WERI-Rb-1 (cell line): ENCODE measurements around the gene APBA2.

Experiments
- DNase-seq: peaks from one replicate; pipeline ENCODE4 v3.0.0-alpha.2; 2020
- H3K27ac ChIP-seq: fragments of 250-450 bp; sonication (Bioruptor Pico); 2 replicates; pipeline ENCODE4 v1.5.1; 2020; ENCODE audit warnings: mild to moderate bottlenecking, moderate library complexity
- H3K27me3 ChIP-seq: fragments of 250-450 bp; sonication (Bioruptor Pico); 2 replicates; pipeline ENCODE4 v1.5.1; 2021; ENCODE audit warnings: mild to moderate bottlenecking, low read depth, moderate library complexity; ENCODE audit not compliant: insufficient read depth, severe bottlenecking
- H3K36me3 ChIP-seq: fragments of 250-450 bp; sonication (Bioruptor Pico); 2 replicates; pipeline ENCODE4 v1.5.1; 2020; ENCODE audit warnings: mild to moderate bottlenecking, moderate library complexity
- H3K4me3 ChIP-seq: 2 replicates; pipeline ENCODE4 v1.5.1; 2011; ENCODE audit warnings: low read depth, mild to moderate bottlenecking, control low read depth, low read length
- H3K9me3 ChIP-seq: fragments of 250-450 bp; sonication (Bioruptor Pico); 2 replicates; pipeline ENCODE4 v1.5.1; 2021; ENCODE audit warnings: mild to moderate bottlenecking, moderate library complexity; ENCODE audit not compliant: severe bottlenecking
- TF ChIP-seq, protein P1 (sequence below): IDR thresholded peaks from 2 replicates; pipeline ENCODE4 v1.5.1; 2011; ENCODE audit warnings: low read depth, mild to moderate bottlenecking, control low read depth, inconsistent platforms, low read length

The APBA2 gene

DNA sequence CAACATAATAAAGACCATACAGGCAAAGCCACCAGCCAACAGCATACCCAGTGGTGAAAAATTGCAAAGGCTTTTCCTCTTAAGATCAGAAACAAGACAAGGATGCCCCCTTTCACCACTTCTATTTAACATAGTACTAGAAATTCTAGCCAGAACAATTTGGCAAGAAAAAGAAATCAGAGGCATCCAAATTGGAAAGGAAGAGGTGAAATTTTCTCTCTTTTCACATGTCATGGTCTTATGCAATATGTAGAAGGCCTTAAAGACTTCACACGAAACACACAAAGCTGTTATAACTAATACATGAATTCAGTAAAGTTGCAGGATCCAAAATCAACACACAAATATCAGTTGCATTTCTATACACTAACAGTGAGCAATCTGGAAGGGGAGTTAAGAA is 120.2 kb downstream of the APBA2 start:
- Histone ChIP-seq H3K9me3 (no peaks in the 10 kb centered on the region), H3K27me3 (no peaks in the 10 kb centered on the region), H3K27ac (no peak overlapping the region), H3K36me3 (no peaks in the 10 kb centered on the region), H3K4me3 (no peak overlapping the region)
- DNase-seq: no peak
- TF ChIP-seq, protein P1, sequence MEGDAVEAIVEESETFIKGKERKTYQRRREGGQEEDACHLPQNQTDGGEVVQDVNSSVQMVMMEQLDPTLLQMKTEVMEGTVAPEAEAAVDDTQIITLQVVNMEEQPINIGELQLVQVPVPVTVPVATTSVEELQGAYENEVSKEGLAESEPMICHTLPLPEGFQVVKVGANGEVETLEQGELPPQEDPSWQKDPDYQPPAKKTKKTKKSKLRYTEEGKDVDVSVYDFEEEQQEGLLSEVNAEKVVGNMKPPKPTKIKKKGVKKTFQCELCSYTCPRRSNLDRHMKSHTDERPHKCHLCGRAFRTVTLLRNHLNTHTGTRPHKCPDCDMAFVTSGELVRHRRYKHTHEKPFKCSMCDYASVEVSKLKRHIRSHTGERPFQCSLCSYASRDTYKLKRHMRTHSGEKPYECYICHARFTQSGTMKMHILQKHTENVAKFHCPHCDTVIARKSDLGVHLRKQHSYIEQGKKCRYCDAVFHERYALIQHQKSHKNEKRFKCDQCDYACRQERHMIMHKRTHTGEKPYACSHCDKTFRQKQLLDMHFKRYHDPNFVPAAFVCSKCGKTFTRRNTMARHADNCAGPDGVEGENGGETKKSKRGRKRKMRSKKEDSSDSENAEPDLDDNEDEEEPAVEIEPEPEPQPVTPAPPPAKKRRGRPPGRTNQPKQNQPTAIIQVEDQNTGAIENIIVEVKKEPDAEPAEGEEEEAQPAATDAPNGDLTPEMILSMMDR: no peak

DNA sequence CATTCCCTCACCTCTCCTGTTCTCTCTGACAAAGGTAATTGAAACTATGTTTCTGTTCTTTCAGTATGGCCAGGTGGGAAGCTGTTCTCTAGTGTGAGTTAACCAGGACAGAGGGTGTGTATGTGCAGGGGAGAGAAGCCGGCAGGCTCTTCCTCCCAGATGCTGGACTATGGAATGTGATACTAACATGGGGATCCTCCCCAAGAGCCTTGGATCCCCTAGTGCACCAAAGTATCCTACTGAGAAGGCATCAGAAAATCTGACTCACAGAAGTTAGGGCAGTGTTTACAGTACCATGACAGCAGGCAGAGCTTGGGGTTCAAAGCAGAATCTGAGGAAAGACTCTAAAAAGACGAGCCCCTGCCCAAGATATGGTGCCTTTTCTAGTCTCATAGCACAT is 123.1 kb downstream of the APBA2 start:
- no peak overlapping the region for H3K4me3 ChIP-seq
- H3K27me3 ChIP-seq: no peaks in the 10 kb centered on the region
- no peaks in the 10 kb centered on the region for H3K9me3 ChIP-seq
- H3K36me3 ChIP-seq: no peaks in the 10 kb centered on the region
- no peak overlapping the region for H3K27ac ChIP-seq
- no peak for DNase-seq
- TF ChIP-seq, protein P1: no peak

DNA sequence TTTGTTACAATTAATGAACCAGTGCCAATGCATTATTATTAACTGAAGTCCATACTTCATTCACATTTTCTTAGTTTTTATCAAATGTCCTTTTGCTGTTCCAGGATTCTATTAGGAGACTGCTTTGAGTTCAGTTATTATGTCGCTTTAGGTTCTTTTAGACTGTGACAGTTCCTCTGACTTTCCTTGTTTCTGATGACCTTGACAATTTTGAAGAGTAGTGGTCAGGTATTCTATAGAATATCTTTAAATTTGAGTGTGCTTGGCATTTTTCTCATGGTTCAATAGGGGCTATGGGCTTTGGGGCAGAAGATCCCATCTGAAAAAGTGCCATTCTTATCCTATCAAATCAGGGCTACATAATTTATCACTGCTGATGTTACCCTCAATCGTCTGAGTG is 126.3 kb downstream of the APBA2 start:
- TF ChIP-seq, protein P1: no peak

DNA sequence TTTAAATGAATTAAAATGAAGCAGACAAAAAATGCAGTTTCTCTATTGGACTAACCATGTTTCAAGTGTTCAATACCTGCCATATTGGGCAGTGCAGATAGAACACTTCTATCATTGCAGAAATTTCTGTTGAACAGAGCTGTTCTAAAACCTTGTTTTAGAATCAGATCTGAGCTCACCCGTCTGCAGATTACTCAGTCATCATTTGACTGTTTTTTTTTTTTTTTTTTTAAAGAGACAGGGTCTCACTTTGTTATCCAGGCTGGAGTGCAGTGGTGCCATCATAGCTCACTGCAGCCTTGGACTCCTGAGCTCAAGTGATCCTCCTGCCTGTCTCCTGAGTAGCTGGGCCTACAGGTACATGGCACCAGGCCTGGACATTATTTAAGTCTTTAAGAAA is 128.7 kb downstream of the APBA2 start:
- DNase-seq: no peak
- Histone ChIP-seq H3K9me3 (no peaks in the 10 kb centered on the region), H3K4me3 (no peak overlapping the region), H3K27me3 (no peaks in the 10 kb centered on the region), H3K36me3 (no peaks in the 10 kb centered on the region), H3K27ac (no peak overlapping the region)
- TF ChIP-seq, protein P1: no peak

More for the DNA sequence above, 126.3 kb downstream of the APBA2 start:
- no peak overlapping the region for H3K27ac ChIP-seq
- H3K27me3 ChIP-seq: no peaks in the 10 kb centered on the region
- H3K4me3 ChIP-seq: no peak overlapping the region
- no peaks in the 10 kb centered on the region for H3K36me3 ChIP-seq
- H3K9me3 ChIP-seq: no peaks in the 10 kb centered on the region
- no peak for DNase-seq

DNA sequence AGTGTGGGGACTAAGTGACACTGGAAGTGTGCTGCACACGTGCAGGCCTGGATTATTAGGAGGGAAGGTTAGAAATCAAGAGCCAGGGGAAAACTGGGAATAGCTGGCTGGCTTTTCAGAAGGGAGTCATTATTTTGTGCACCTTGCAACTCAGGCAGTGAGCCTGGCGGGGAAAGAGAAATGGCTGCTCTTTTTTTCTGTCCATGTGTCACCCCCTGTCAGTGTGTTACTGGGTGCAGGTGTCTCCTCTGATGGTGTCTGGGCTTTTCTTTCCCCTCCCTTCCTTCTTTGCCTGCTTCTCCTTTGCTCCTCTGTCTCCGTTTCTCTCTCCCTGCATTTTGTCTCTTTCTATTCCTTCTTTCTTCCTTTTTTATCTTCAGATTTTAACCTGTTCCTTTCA is 130.7 kb downstream of the APBA2 start:
- H3K36me3 ChIP-seq: no peaks in the 10 kb centered on the region
- no peaks in the 10 kb centered on the region for H3K27me3 ChIP-seq
- no peak overlapping the region for H3K4me3 ChIP-seq
- DNase-seq: no peak
- TF ChIP-seq, protein P1: no peak
- H3K9me3 ChIP-seq: no peaks in the 10 kb centered on the region
- no peak overlapping the region for H3K27ac ChIP-seq

DNA sequence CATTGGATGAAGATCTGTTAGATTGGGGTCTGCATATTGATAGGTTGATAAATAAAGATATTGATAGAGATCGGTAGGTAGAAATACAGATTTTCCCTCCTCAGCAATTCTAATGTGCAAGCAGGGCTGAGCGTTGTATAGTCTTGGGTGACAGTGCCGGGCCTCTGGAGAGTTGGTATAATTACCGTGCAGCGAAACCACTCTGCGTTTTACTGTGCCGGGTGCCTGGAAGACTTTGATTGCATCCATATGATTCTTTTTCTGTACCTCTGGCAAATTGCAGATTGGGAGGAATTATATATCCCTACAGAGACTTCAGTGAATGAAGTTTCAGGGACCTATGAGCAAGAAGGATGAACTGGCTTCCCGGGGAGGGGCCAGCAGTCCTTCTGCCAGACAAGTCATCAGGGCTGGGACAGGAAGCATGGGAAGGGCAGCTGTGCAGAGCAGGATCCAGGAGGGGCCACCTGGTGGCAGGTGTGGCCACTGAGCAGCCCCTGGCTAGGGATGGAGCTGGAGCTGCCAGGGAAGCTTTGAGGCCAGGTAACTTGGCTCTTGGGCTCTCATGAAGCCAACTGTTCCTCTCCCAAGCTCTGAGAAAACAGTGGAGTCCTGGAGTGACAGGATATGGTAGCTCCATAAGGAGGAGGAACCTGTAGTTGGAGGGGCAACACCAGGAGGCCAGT is 132.5 kb downstream of the APBA2 start:
- no peaks in the 10 kb centered on the region for H3K27me3 ChIP-seq
- H3K36me3 ChIP-seq: no peaks in the 10 kb centered on the region
- no peak overlapping the region for H3K4me3 ChIP-seq
- peak; percentile 15 for DNase-seq
- no peak overlapping the region for H3K27ac ChIP-seq
- TF ChIP-seq, protein P1: peak; percentile 57
- H3K9me3 ChIP-seq: no peaks in the 10 kb centered on the region
